ENCODE data around the gene GSG1L.

The GSG1L gene

DNA sequence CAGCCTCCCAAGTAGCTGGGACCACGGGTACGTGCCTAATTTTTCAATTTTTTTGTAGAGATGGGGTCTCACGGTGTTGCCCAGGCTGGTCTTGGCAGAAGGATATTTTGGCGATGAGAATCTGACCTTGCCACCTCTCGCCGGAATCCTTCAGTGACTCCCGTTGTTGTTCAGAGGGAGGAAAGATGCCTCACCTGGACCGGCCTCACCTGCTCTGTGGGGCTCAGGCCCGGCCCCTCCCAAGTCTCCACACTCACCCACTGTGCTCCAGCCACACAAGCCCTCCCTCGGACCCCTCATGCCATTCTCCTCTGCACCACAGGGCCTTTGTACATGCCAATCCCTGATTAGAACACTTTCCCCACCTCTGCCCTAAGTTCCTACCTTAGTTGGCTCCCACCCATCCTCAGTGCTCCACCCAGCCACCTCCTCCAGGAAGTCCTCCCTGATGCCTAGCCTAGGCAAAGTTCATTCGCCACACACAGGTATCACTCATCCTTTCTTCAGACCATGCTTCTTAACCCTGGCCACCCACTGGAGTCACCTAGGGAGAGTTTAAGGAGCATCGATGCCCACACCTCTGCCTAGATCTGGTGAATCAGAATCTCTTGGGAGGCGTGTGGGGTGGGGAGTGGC lies 136.1 kb downstream of the GSG1L start:
- TF ChIP-seq, protein P1, sequence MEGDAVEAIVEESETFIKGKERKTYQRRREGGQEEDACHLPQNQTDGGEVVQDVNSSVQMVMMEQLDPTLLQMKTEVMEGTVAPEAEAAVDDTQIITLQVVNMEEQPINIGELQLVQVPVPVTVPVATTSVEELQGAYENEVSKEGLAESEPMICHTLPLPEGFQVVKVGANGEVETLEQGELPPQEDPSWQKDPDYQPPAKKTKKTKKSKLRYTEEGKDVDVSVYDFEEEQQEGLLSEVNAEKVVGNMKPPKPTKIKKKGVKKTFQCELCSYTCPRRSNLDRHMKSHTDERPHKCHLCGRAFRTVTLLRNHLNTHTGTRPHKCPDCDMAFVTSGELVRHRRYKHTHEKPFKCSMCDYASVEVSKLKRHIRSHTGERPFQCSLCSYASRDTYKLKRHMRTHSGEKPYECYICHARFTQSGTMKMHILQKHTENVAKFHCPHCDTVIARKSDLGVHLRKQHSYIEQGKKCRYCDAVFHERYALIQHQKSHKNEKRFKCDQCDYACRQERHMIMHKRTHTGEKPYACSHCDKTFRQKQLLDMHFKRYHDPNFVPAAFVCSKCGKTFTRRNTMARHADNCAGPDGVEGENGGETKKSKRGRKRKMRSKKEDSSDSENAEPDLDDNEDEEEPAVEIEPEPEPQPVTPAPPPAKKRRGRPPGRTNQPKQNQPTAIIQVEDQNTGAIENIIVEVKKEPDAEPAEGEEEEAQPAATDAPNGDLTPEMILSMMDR (IDR thresholded peaks at IDR 0.05; ENCODE audit: insufficient read depth, low read depth, low read length, missing control alignments), result no peak
- H3K4me3 ChIP-seq (ENCODE audit: low read depth, low read length), result no peak overlapping the region
- DNase-seq (ENCODE audit: low read depth), result no peak

DNA sequence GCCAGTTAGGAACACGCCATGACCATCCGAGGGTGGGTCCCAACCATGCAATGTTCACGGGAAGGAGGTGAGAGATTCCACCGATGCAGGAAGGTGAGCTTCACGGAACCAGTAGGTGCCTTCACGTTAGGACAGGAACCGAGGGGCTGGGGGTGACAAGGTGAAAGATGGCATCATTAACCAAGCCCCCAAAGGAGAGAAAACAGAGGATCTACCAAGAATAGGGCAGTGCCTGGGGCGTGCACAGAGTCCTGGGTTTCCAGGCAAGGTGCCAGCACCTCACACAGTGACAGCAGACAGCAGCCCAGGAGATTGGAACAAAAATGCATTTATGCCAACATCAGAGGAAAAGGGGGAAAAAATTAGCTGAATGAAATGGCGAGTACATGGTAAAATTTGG lies 137.9 kb downstream of the GSG1L start:
- TF ChIP-seq, protein P1 (IDR thresholded peaks at IDR 0.05; ENCODE audit: insufficient read depth, low read depth, low read length, missing control alignments), result no peak
- no peak for DNase-seq (ENCODE audit: low read depth)
- no peak overlapping the region for H3K4me3 ChIP-seq (ENCODE audit: low read depth, low read length)

DNA sequence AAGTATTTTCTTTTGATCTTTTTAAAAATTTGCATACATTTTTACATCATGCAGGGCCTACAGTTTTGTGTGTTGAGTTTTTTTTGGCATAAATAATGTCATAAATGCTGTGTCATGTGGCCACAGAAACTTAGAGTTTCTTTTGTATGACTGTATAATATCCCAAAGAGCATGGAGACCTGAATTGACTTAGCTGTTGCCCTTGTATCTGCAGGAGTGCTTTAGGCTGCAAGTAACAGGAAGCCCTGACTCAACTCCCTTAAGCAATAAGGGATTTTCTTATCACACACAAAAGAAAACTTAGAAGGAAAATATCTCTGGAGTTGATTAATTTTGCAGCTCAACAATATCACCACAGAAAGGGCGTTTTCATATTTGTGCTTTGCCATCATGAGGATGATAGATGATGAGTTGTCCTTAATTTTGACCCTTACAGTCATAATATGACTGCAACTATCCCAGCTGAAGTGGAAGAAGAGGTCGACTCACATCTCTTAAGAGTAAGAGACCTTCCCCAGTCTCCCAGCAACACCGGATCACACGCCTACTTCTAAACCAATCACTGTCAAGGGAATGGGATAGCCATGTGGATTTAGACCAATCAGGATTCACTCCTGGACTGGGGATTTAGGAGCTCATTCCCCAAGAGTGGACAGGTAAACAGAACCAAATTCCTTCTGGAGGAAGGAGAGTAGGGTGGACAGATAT lies 138.9 kb downstream of the GSG1L start:
- H3K4me3 ChIP-seq (ENCODE audit: low read depth, low read length), result no peak overlapping the region
- DNase-seq (ENCODE audit: low read depth), result no peak
- TF ChIP-seq, protein P1 (IDR thresholded peaks at IDR 0.05; ENCODE audit: insufficient read depth, low read depth, low read length, missing control alignments), result no peak

DNA sequence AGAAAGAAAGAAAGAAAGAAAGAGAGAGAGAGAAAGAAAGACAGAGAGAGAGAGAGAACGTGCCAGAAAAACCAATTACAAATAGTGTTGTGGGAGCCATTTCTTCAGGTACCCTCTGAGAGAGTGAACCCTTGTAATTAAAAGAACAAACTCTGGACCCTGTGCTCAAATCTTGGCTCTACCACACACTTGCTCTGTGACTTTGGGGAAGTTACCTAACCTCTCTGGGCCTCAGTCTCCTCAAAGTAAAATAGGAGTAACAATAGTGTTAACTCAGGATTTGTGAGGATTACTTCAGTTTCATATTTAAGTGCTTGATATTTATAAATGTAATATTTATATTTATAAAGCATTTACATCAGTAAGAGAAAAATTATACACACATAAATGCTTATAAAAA lies 139.8 kb downstream of the GSG1L start:
- TF ChIP-seq, protein P1 (IDR thresholded peaks at IDR 0.05; ENCODE audit: insufficient read depth, low read depth, low read length, missing control alignments), result no peak
- no peak overlapping the region for H3K4me3 ChIP-seq (ENCODE audit: low read depth, low read length)
- no peak for DNase-seq (ENCODE audit: low read depth)

DNA sequence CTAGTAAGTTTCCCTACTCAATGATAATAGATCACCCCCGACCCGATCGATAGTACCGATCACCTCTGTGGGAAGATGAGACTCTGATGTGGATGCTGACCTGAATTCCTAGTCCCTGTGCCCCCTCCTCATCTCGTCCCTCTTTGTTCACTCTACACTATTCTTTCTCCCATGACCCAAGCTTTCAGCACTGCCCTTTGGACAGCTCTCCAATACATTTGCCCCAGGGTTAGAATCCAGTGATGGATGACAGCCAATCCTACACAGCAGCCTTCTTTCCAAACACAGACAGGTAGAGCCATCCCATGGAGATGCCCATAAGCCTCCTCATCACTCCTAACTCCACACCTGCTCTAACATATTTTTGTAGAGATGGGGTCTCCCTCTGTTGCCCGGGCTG lies 141.1 kb downstream of the GSG1L start:
- TF ChIP-seq, protein P1 (IDR thresholded peaks at IDR 0.05; ENCODE audit: insufficient read depth, low read depth, low read length, missing control alignments), result no peak
- no peak overlapping the region for H3K4me3 ChIP-seq (ENCODE audit: low read depth, low read length)
- no peak for DNase-seq (ENCODE audit: low read depth)

DNA sequence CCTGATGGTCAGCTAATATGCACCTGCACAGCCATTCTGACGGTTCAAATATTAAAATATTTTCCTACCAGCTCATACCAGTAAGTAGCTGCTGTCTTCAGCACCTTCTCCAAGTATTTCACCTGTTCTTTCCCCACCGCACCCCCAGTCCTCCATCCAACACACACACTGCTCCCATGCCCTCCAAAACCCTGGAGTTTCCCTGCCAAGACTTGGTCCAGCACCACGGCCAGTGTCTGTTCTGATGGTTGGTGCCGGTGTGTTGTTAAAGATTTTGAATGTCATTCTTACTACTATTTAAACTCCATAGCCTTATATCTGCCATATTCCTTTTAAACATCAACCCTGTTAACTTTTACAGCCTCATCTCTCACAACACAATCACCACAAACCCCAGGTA lies 142.4 kb downstream of the GSG1L start:
- TF ChIP-seq, protein P1 (IDR thresholded peaks at IDR 0.05; ENCODE audit: insufficient read depth, low read depth, low read length, missing control alignments), result no peak
- no peak overlapping the region for H3K4me3 ChIP-seq (ENCODE audit: low read depth, low read length)
- no peak for DNase-seq (ENCODE audit: low read depth)

Data from GM12865 (cell line).